Hepatocyte (in vitro differentiated cells): ENCODE measurements around the gene NRG2.

Source experiments
- EZH2 ChIP-seq: fragments of 200-600 bp; sonication (generic); IDR thresholded peaks from 2 replicates; pipeline ENCODE4 v1.6.1; 2016; ENCODE audit warnings: antibody characterized with exemption, mild to moderate bottlenecking, borderline replicate concordance
- TF ChIP-seq, protein P1 (sequence below): fragments of 200-600 bp; sonication (generic); IDR thresholded peaks from 2 replicates; pipeline ENCODE4 v1.5.1; 2016; ENCODE audit warnings: antibody characterized with exemption, mild to moderate bottlenecking; ENCODE audit not compliant: poor library complexity

DNA sequence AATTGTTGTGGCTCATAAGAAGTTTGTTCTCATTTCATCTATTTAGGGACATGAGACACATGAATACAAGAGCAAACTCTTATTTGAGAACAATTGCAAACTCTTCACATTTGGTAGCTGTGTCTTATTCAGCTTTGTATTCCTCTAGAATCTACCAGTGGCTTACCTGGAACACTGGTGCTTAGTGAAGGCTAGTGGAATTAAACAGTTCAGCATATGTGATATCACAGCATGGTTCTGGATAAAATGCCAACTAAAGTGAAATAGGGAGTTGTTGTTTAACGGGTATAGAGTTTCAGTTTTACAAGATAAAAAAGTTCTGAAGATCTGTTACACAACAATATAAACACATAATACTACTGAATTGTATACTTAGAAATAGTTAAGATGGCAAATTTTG is 48.9 kb downstream of the NRG2 start:
- TF ChIP-seq, protein P1, sequence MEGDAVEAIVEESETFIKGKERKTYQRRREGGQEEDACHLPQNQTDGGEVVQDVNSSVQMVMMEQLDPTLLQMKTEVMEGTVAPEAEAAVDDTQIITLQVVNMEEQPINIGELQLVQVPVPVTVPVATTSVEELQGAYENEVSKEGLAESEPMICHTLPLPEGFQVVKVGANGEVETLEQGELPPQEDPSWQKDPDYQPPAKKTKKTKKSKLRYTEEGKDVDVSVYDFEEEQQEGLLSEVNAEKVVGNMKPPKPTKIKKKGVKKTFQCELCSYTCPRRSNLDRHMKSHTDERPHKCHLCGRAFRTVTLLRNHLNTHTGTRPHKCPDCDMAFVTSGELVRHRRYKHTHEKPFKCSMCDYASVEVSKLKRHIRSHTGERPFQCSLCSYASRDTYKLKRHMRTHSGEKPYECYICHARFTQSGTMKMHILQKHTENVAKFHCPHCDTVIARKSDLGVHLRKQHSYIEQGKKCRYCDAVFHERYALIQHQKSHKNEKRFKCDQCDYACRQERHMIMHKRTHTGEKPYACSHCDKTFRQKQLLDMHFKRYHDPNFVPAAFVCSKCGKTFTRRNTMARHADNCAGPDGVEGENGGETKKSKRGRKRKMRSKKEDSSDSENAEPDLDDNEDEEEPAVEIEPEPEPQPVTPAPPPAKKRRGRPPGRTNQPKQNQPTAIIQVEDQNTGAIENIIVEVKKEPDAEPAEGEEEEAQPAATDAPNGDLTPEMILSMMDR = no peak
- no peak for TF ChIP-seq EZH2
